OCI-LY7 (cell line): Measurements from ENCODE around the gene PACSIN3. TPM values are rescaled to one million over a fixed set of nuclear protein-coding genes. Genes with fewer than 3 reads are reported as not detected.

Experiments
- BruUV-seq: library from RNA; stranded (reverse); fragments of 400-500 nt; replicated peaks from 2 replicates; lab custom pipeline; 2021; lab: Mats Ljungman, UMichigan
- CTCF ChIA-PET: fragments of 300-600 bp; sonication (Branson Sonifier 250); formaldehyde crosslinking; loops from one replicate; lab custom pipeline; 2022; ENCODE audit warnings: antibody characterized with exemption; ENCODE audit not compliant: unreplicated experiment; lab: Charles Lee
- POLR2A ChIA-PET: fragments of 300-600 bp; sonication (Branson Sonifier 250); formaldehyde crosslinking; loops from one replicate; lab custom pipeline; 2022; ENCODE audit warnings: antibody characterized with exemption; lab: Charles Lee
- DNase-seq: peaks from one replicate; pipeline ENCODE4 v3.0.0-alpha.2; 2015; ENCODE audit warnings: low spot score
- H2AFZ ChIP-seq: fragments of 200-600 bp; sonication (generic), shearing (Covaris generic); 2 replicates; pipeline ENCODE4 v1.6.1; 2014; ENCODE audit warnings: mild to moderate bottlenecking, antibody characterized with exemption, low read length, moderate library complexity
- H3K27ac ChIP-seq: fragments of 200-600 bp; sonication (generic); 2 replicates; pipeline ENCODE4 v1.5.1; 2014; ENCODE audit warnings: mixed run types, low read depth, mild to moderate bottlenecking, moderate library complexity, low read length, inconsistent platforms; ENCODE audit not compliant: poor library complexity, severe bottlenecking
- H3K36me3 ChIP-seq: fragments of 200-600 bp; sonication (generic); 2 replicates; pipeline ENCODE4 v1.6.1; 2014; ENCODE audit warnings: mild to moderate bottlenecking, antibody characterized with exemption, low read length, moderate library complexity, mixed read lengths; ENCODE audit not compliant: insufficient read depth
- H3K4me1 ChIP-seq: fragments of 200-600 bp; sonication (generic); 2 replicates; pipeline ENCODE4 v1.5.1; 2014; ENCODE audit warnings: mild to moderate bottlenecking, low read length; ENCODE audit not compliant: insufficient read depth, poor library complexity, severe bottlenecking
- H3K4me2 ChIP-seq: fragments of 200-600 bp; sonication (generic); 2 replicates; pipeline ENCODE4 v1.6.1; 2014; ENCODE audit warnings: mild to moderate bottlenecking, low read length
- H3K4me3 ChIP-seq: fragments of 200-600 bp; sonication (generic); 2 replicates; pipeline ENCODE4 v1.5.1; 2014; ENCODE audit warnings: mild to moderate bottlenecking, low read depth, low read length; ENCODE audit not compliant: poor library complexity, severe bottlenecking
- H3K79me2 ChIP-seq: fragments of 200-600 bp; sonication (generic); 2 replicates; pipeline ENCODE4 v1.6.1; 2016; ENCODE audit warnings: low read depth, mild to moderate bottlenecking, low read length, moderate library complexity, mixed read lengths; ENCODE audit not compliant: insufficient read depth
- H3K9me2 ChIP-seq: fragments of 200-600 bp; sonication (generic); 2 replicates; pipeline ENCODE4 v1.6.1; 2016; ENCODE audit warnings: mild to moderate bottlenecking, low read length, mixed read lengths; ENCODE audit not compliant: insufficient read depth
- H3K9me3 ChIP-seq: fragments of 200-600 bp; sonication (generic); 2 replicates; pipeline ENCODE4 v1.6.1; 2014; ENCODE audit warnings: mild to moderate bottlenecking, mixed run types, low read length, mixed read lengths
- H4K20me1 ChIP-seq: fragments of 200-600 bp; sonication (generic); 2 replicates; pipeline ENCODE4 v1.6.1; 2014; ENCODE audit warnings: mild to moderate bottlenecking, antibody characterized with exemption, low read length, moderate library complexity, mixed read lengths; ENCODE audit not compliant: insufficient read depth
- CTCF ChIP-seq: fragments of 200-600 bp; sonication (generic); conservative IDR thresholded peaks from 2 replicates; pipeline ENCODE4 v1.5.1; 2014; ENCODE audit warnings: mild to moderate bottlenecking, antibody characterized with exemption, low read length, moderate library complexity, mixed read lengths
- EZH2phosphoT487 ChIP-seq: fragments of 200-600 bp; sonication (generic); IDR thresholded peaks from 2 replicates; pipeline ENCODE4 v1.6.1; 2018; ENCODE audit warnings: low read depth, borderline replicate concordance, mild to moderate bottlenecking, mixed run types, antibody characterized with exemption, low read length, moderate library complexity, mixed read lengths
- intact Hi-C: fragments of 100-400 bp; cut with micrococcal nuclease; formaldehyde crosslinking; loops from one replicate; pipeline ENCODE4 v1.10.0; 2022; ENCODE audit not compliant: unreplicated experiment
- total RNA-seq, 2 experiments: library from RNA; depleted of rRNA in 1 of 2; stranded (reverse); fragments of >200 nt in 1 of 2; shearing (Covaris generic) in 1 of 2; gene quantifications; 2 replicates each; pipeline ENCODE4 v1.2.3, GENCODE V29; 2014 to 2022

PACSIN3 gene
- total RNA-seq, 2 experiments from 2014 or later: not detected

GRCh38 chr11:47152126-47152952 lies 33.9 kb downstream of the PACSIN3 start:
- Histone ChIP-seq H3K9me3 (no peaks in the 10 kb centered on the region), H3K27ac (peak overlapping the region; percentile 95), H4K20me1 (no peaks in the 10 kb centered on the region), H3K79me2 (no peaks in the 10 kb centered on the region), H3K4me3 (peak overlapping the region; percentile 53), H3K4me1 (peaks cover 92% of the 10 kb centered on the region), H3K4me2 (peak overlapping the region; percentile 74), H3K36me3 (peaks cover 12% of the 10 kb centered on the region; the same call in 1 of the 2 replicates), H2AFZ (peak overlapping the region; percentile 6; the same call in 1 of the 2 replicates), H3K9me2 (no peaks in the 10 kb centered on the region)
- TF ChIP-seq EZH2phosphoT487: no peak
- no peak; the same call in 1 of the 2 replicates for TF ChIP-seq CTCF
- peak; percentile 81 for DNase-seq
- TSS peak; percentile 36 for BruUV-seq
- CTCF ChIA-PET: interaction anchor here (0.6 to 2.2 kb wide), 8 partner anchors 18 to 452 kb away, joined by 3 to 10 read pairs (median 4); partner anchors contain the start of genes ARHGAP1 and ZNF408
- POLR2A ChIA-PET: interaction anchor here (0.6 to 5.1 kb wide), 13 partner anchors 21 to 690 kb away, joined by 3 to 48 read pairs (median 5); partner anchors contain the start of gene LRP4
- intact Hi-C loops: loop anchor here (1.0 to 5.0 kb wide), 3 partner anchors 41 to 150 kb away; no protein-coding TSS in a partner anchor

GRCh38 chr11:47149782-47150181 lies 36.5 kb downstream of the PACSIN3 start:
- no peaks in the 10 kb centered on the region for H3K9me2 ChIP-seq
- no peak overlapping the region for H3K4me3 ChIP-seq
- H3K4me1 ChIP-seq: peaks cover 79% of the 10 kb centered on the region
- POLR2A ChIA-PET: interaction anchor here (1.3 to 5.1 kb wide), 3 partner anchors 19 to 40 kb away, joined by 3 to 48 read pairs (median 3); no protein-coding TSS in a partner anchor
- TF ChIP-seq EZH2phosphoT487 (no peak), CTCF (no peak)
- no TSS peak for BruUV-seq
- no peak overlapping the region for H3K4me2 ChIP-seq
- no peak overlapping the region for H2AFZ ChIP-seq
- DNase-seq: no peak
- CTCF ChIA-PET: no interaction called here
- 0 out of 2 replicates have a peak, but pooled peaks cover 2% of the 10 kb centered on the region for H3K36me3 ChIP-seq
- intact Hi-C loops: loop anchor here (5.0 kb wide), 1 partner anchor 102 kb away; no protein-coding TSS in a partner anchor
- H3K79me2 ChIP-seq: no peaks in the 10 kb centered on the region
- no peaks in the 10 kb centered on the region for H4K20me1 ChIP-seq
- H3K9me3 ChIP-seq: no peaks in the 10 kb centered on the region
- peak overlapping the region; percentile 39 for H3K27ac ChIP-seq
